Measurements from ENCODE around the gene MRGPRF.

DNA sequence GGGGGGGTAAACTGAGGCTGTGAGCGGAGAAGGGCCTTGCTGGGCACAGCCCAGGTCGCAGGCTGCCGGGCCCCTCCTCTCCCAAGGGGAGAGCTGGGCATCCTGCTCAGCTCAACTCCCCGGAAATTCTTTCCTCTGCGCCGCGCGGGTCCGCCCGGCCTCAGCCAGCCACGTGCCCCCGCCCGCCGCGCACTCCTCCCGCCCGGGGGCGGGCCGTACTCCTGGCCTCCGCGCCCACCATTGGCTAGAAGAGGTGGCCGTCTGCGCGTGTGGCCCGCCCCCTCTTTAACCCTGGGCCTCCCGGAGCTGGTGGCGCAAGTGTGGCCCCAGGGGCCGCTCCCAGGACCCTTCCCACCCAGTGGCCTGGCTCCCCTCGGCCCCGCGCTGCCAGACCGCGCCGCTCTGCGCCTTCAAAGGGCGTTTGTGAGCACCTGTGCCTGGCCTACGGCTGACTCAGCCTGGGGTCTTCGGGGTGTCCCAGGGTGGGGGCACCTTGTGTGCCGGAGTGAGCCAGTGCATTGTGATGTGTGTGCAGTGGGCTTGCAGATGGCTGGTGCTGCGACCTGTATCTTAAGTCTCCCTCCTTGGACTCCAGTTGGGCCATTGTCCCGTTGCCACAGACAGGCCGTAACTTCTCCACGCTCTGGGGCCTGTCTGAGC, 2.0 kb downstream of the MRGPRF start:
- TF ChIP-seq, protein P1, sequence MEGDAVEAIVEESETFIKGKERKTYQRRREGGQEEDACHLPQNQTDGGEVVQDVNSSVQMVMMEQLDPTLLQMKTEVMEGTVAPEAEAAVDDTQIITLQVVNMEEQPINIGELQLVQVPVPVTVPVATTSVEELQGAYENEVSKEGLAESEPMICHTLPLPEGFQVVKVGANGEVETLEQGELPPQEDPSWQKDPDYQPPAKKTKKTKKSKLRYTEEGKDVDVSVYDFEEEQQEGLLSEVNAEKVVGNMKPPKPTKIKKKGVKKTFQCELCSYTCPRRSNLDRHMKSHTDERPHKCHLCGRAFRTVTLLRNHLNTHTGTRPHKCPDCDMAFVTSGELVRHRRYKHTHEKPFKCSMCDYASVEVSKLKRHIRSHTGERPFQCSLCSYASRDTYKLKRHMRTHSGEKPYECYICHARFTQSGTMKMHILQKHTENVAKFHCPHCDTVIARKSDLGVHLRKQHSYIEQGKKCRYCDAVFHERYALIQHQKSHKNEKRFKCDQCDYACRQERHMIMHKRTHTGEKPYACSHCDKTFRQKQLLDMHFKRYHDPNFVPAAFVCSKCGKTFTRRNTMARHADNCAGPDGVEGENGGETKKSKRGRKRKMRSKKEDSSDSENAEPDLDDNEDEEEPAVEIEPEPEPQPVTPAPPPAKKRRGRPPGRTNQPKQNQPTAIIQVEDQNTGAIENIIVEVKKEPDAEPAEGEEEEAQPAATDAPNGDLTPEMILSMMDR (IDR thresholded peaks at IDR 0.05): no peak
- peak; percentile 8 to 49 (median 33) for TF ChIP-seq POLR2A (IDR thresholded peaks at IDR 0.05)

Measured in body of pancreas (tissue), 4 donors.